Measurements from ENCODE around the gene ZNF182.
"Not testable (repeated sequence)": the region's sequence is repeated elsewhere in the genome, so short reads cannot be mapped to it uniquely, and the experiment has no call there.

ZNF182 gene

DNA sequence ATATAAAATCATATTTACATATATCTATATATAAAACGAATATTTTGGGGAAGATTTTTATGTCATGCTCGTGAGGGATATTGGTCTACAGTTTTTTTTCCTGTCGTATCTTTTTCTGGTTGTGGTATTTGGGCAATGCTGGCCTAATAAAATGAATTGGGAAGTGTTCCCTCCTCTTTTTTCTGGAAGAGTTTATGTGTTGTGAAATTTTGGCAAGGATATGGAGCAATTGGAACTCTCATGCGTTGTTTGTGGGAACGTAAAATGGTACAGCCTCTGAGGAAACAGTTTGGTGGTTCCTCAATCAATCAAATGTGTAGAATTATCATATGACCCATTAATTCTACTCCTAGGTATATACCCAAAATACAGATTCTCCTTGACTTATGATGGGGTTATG is 69.8 kb downstream of the ZNF182 start (continued):
- TF ChIP-seq ZNF221 (tag by site-specific recombination; IDR thresholded peaks at IDR 0.05; ENCODE audit: borderline replicate concordance) (no peak), ZNF433 (tag by site-specific recombination; IDR thresholded peaks at IDR 0.05; ENCODE audit: low read depth) (no peak), ZNF768 (tag by site-specific recombination; IDR thresholded peaks at IDR 0.05) (no peak)
- TF ChIP-seq, protein P1, sequence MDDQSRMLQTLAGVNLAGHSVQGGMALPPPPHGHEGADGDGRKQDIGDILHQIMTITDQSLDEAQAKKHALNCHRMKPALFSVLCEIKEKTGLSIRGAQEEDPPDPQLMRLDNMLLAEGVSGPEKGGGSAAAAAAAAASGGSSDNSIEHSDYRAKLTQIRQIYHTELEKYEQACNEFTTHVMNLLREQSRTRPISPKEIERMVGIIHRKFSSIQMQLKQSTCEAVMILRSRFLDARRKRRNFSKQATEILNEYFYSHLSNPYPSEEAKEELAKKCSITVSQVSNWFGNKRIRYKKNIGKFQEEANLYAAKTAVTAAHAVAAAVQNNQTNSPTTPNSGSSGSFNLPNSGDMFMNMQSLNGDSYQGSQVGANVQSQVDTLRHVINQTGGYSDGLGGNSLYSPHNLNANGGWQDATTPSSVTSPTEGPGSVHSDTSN (CRISPR knock-in tag; IDR thresholded peaks at IDR 0.05) = no peak

DNA sequence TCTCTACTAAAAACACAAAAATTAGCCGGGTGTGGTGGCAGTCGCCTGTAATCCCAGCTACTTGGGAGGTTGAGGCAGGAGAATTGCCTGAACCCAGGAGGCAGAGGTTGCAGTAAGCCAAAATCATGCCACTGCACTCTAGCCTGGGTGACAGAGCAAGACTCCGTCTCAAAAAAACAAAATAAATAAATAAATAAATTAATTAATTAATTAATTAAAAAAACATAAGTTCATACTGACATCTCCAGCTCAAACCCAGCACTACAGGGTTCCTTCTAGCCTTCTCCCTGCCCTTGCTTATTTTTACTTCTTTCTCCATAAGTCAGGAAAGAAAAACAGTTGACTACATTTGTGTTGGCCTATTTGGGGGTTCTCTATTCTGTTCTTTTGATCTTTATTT is 71.8 kb downstream of the ZNF182 start:
- H3K36me3 ChIP-seq (ENCODE audit: control insufficient read depth in 2 of 2, insufficient read depth in 1 of 2, low read length in 2 of 2); H3K9me3 ChIP-seq (ENCODE audit: control insufficient read depth, insufficient read depth, low read depth, low read length); H3K4me3 ChIP-seq (ENCODE audit: low read depth, low read length); POLR2A ChIA-PET; H3K4me1 ChIP-seq (ENCODE audit: control insufficient read depth, insufficient read depth, low read length); H3K27ac ChIP-seq (ENCODE audit: extremely low read depth, low read depth, low read length); CTCF ChIA-PET: not testable (repeated sequence)
- TF ChIP-seq ZNF555 (tag by site-specific recombination; conservative IDR thresholded peaks at IDR 0.05) (peak; percentile 40), ZNF140 (tag by site-specific recombination; IDR thresholded peaks at IDR 0.05) (peak; percentile 24; the same call in 1 of the 2 replicates), ZNF426 (tag by site-specific recombination; IDR thresholded peaks at IDR 0.05) (peak; percentile 50), ZNF394 (tag by site-specific recombination; IDR thresholded peaks at IDR 0.05; ENCODE audit: borderline replicate concordance) (peak; percentile 51; the same call in 1 of the 2 replicates), ZNF266 (tag by site-specific recombination; IDR thresholded peaks at IDR 0.05; ENCODE audit: low read depth) (0 out of 2 replicates have a peak, but pooled peaks have one; percentile 14), ZNF623 (tag by site-specific recombination; IDR thresholded peaks at IDR 0.05) (peak; percentile 35)
- TF ChIP-seq, protein P2, sequence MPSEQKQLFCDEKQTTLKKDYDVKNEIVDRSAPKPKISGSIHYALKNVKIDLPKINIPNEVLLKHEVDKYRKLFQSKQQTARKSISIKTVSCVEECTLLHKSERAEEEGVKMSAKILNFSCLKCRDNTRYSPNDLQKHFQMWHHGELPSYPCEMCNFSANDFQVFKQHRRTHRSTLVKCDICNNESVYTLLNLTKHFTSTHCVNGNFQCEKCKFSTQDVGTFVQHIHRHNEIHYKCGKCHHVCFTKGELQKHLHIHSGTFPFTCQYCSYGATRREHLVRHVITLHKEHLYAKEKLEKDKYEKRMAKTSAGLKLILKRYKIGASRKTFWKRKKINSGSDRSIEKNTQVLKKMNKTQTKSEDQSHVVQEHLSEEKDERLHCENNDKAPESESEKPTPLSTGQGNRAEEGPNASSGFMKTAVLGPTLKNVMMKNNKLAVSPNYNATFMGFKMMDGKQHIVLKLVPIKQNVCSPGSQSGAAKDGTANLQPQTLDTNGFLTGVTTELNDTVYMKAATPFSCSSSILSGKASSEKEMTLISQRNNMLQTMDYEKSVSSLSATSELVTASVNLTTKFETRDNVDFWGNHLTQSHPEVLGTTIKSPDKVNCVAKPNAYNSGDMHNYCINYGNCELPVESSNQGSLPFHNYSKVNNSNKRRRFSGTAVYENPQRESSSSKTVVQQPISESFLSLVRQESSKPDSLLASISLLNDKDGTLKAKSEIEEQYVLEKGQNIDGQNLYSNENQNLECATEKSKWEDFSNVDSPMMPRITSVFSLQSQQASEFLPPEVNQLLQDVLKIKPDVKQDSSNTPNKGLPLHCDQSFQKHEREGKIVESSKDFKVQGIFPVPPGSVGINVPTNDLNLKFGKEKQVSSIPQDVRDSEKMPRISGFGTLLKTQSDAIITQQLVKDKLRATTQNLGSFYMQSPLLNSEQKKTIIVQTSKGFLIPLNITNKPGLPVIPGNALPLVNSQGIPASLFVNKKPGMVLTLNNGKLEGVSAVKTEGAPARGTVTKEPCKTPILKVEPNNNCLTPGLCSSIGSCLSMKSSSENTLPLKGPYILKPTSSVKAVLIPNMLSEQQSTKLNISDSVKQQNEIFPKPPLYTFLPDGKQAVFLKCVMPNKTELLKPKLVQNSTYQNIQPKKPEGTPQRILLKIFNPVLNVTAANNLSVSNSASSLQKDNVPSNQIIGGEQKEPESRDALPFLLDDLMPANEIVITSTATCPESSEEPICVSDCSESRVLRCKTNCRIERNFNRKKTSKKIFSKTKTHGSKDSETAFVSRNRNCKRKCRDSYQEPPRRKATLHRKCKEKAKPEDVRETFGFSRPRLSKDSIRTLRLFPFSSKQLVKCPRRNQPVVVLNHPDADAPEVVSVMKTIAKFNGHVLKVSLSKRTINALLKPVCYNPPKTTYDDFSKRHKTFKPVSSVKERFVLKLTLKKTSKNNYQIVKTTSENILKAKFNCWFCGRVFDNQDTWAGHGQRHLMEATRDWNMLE (tag by site-specific recombination; conservative IDR thresholded peaks at IDR 0.05; ENCODE audit: low read depth) = peak; percentile 48; the same call in 1 of the 2 replicates
- TF ChIP-seq, protein P3, sequence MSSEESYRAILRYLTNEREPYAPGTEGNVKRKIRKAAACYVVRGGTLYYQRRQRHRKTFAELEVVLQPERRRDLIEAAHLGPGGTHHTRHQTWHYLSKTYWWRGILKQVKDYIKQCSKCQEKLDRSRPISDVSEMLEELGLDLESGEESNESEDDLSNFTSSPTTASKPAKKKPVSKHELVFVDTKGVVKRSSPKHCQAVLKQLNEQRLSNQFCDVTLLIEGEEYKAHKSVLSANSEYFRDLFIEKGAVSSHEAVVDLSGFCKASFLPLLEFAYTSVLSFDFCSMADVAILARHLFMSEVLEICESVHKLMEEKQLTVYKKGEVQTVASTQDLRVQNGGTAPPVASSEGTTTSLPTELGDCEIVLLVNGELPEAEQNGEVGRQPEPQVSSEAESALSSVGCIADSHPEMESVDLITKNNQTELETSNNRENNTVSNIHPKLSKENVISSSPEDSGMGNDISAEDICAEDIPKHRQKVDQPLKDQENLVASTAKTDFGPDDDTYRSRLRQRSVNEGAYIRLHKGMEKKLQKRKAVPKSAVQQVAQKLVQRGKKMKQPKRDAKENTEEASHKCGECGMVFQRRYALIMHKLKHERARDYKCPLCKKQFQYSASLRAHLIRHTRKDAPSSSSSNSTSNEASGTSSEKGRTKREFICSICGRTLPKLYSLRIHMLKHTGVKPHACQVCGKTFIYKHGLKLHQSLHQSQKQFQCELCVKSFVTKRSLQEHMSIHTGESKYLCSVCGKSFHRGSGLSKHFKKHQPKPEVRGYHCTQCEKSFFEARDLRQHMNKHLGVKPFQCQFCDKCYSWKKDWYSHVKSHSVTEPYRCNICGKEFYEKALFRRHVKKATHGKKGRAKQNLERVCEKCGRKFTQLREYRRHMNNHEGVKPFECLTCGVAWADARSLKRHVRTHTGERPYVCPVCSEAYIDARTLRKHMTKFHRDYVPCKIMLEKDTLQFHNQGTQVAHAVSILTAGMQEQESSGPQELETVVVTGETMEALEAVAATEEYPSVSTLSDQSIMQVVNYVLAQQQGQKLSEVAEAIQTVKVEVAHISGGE (tag by site-specific recombination; conservative IDR thresholded peaks at IDR 0.05; ENCODE audit: low read depth) = peak; percentile 44; the same call in 1 of the 2 replicates

DNA sequence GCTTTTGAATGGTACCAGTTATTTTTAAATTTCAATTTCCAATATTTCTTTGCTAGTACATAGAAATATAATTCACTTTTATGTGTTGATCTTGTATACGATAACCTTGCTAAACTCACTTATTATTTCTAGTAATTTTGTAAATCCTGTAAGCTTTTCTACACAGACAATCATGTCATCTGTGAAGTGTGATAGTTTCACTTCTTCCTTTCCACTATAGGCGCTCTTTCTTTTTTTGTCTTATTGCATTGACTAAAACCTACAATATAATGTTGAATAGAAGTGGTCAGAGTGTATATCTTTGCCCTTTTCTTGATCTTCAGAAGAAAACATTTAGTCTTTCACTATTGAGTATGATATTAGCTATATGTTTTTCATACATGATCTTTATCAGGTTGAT is 76.6 kb downstream of the ZNF182 start:
- Histone ChIP-seq H3K27ac (ENCODE audit: extremely low read depth, low read depth, low read length) (no peak overlapping the region), H3K9me3 (ENCODE audit: control insufficient read depth, insufficient read depth, low read depth, low read length) (no peaks in the 10 kb centered on the region), H3K36me3 (ENCODE audit: control insufficient read depth in 2 of 2, insufficient read depth in 1 of 2, low read length in 2 of 2) (no peaks in the 10 kb centered on the region), H3K4me3 (ENCODE audit: low read depth, low read length) (no peak overlapping the region), H3K4me1 (ENCODE audit: control insufficient read depth, insufficient read depth, low read length) (no peaks in the 10 kb centered on the region)
- TF ChIP-seq, protein P4, sequence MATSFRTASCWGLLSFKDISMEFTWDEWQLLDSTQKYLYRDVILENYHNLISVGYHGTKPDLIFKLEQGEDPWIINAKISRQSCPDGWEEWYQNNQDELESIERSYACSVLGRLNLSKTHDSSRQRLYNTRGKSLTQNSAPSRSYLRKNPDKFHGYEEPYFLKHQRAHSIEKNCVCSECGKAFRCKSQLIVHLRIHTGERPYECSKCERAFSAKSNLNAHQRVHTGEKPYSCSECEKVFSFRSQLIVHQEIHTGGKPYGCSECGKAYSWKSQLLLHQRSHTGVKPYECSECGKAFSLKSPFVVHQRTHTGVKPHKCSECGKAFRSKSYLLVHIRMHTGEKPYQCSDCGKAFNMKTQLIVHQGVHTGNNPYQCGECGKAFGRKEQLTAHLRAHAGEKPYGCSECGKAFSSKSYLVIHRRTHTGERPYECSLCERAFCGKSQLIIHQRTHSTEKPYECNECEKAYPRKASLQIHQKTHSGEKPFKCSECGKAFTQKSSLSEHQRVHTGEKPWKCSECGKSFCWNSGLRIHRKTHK (tag by site-specific recombination; IDR thresholded peaks at IDR 0.05) = no peak
- no peak for TF ChIP-seq ZNF335 (tag by site-specific recombination; conservative IDR thresholded peaks at IDR 0.05)
- POLR2A ChIA-PET = no interaction called here
- CTCF ChIA-PET = no interaction called here
